Heart left ventricle (tissue), 13 donors: ENCODE results near the gene SLC39A13.

ENCODE experiments used
- CTCF ChIP-seq, 12 donors: fragments of 200-600 bp; sonication (generic) in 4 of 12; IDR thresholded peaks; one replicate each; pipeline versions ENCODE4 v1.5.0 to v1.8.0; 2018 to 2022; ENCODE audit warnings: antibody characterized with exemption in 12 of 12, mild to moderate bottlenecking in 5 of 12
- POLR2A ChIP-seq, 2 donors: fragments of 450-650 bp; IDR thresholded peaks; one replicate each; pipeline ENCODE4 v1.6.1; 2017; ENCODE audit warnings: antibody characterized with exemption in 2 of 2, mild to moderate bottlenecking in 2 of 2, moderate library complexity in 2 of 2
- donor health status: ischemic (EF 13 %, LVEDD 7.1; RV severe dilation, severe dysfunction).
- donor health status: DM: no; HTN: yes; CAD: no.
- donor health status: DM: no; HTN: no; CAD: no.
- donor health status: ischemic (EF 25% LVEDD 6.9; RV normal size, moderate dysfunction).
- donor health status: ischemic (EF 25% LVEDD 5.7; RV mildly dilated, moderate dysfunction).
- donor health status: ischemic (EF 35%, LVEDD 5.7; RV mildly dilated, moderate dysfunction).
- donor health status: nonischemic (EF 11% LVEDD 7.7; RV severe dilation, severe dysfunction).
- donor health status: DM: yes; HTN: yes; CAD: no.
- donor health status: PGD.
- donor health status: ischemic (EF 29% LVEDD 5.4; RV normal size, mild dysfunction).
- donor health status: nonischemic (EF 23%, LVEDD 6.1; RV moderate dilation, normal function).

GRCh38 chr11:47410370-47411264, 2.2 kb downstream of the SLC39A13 start:
- TF ChIP-seq POLR2A (IDR thresholded peaks at IDR 0.05) (no peak), CTCF (IDR thresholded peaks at IDR 0.05) (no peak)
